GM12872 (cell line): ENCODE data around the gene FGF1.

Experiments used
- CTCF ChIP-seq: IDR thresholded peaks from 3 replicates; pipeline ENCODE4 v1.5.1; 2011; ENCODE audit warnings: low read depth, mild to moderate bottlenecking, low read length, moderate library complexity; ENCODE audit not compliant: insufficient read depth

The FGF1 gene

GRCh38 chr5:142701673-142702311 lies 15.9 kb upstream of the FGF1 start:
- TF ChIP-seq CTCF, result no peak

GRCh38 chr5:142700566-142700965 lies 14.7 kb upstream of the FGF1 start:
- TF ChIP-seq CTCF, result no peak

GRCh38 chr5:142699184-142699720 lies 13.4 kb upstream of the FGF1 start:
- peak; percentile 96 for TF ChIP-seq CTCF

- TF ChIP-seq CTCF, result no peak
Measured at GRCh38 chr5:142698447-142699183, 12.7 kb upstream of the FGF1 start.

GRCh38 chr5:142697356-142698255 lies 11.7 kb upstream of the FGF1 start:
- no peak for TF ChIP-seq CTCF

GRCh38 chr5:142696379-142696778 lies 10.5 kb upstream of the FGF1 start:
- TF ChIP-seq CTCF, result no peak

GRCh38 chr5:142694092-142694856 lies 8.4 kb upstream of the FGF1 start:
- TF ChIP-seq CTCF, result peak; percentile 34; the same call in 1 of the 3 replicates
